Measurements from ENCODE around the gene RGS11.

The RGS11 gene

DNA sequence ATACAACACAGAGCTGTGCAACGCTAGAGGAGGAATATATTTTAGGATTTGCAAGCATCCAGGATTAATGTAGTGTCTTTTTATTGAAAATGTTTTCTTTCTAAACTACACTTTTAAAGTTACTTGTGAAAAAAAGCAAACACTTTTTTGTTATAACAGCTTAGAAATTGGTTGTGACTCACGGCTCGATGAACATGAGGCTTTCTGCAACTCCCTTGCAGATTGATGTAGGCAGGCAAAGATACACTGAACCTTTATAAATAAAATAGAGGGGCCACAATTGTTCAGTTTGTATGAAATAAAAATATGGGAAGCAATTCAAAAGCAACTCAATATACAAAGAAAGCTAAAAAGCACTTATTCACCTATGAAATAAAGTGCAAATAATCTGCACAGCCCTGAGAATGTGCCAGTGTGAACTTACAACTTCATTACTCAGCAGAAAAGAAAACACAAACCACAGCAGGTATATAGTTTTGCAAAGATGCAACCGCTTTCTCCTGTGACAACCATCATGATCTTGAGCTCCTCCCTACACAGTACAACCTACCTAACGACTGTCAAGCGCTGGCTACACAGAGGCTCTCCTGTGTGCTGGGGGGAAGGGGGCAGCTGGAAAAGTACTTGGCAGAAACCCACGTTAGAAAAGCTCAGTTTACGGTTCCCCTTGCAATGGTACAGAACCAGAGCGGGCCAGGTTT, 47.4 kb downstream of the RGS11 start:
- DNase-seq = no peak

DNA sequence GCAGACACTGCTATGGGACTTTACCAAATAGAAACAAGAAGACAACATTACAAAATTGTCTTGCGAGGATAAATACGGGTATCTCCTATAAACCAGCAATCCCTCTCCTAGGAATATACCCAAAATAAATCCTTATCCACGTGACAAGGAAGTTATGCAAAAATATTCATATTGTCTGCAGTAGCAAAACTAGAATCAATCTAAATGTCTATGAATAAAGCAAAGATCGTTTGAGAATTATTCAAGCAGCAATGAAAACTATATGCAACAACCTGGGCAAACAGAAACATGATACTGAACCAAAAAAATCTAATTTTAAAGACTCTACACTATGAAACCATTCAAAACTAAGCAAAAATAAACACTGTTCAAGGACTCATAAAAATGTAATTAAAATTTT, 55.7 kb downstream of the RGS11 start:
- DNase-seq = no peak

Data from NCI-H1105 (cell line).